GM19240 (cell line): ENCODE results near the gene CDH18.

ENCODE experiments used
- DNase-seq: peaks from one replicate; pipeline ENCODE4 v3.0.0; 2011; ENCODE audit warnings: low spot score; ENCODE audit not compliant: insufficient read length

Gene CDH18

DNA sequence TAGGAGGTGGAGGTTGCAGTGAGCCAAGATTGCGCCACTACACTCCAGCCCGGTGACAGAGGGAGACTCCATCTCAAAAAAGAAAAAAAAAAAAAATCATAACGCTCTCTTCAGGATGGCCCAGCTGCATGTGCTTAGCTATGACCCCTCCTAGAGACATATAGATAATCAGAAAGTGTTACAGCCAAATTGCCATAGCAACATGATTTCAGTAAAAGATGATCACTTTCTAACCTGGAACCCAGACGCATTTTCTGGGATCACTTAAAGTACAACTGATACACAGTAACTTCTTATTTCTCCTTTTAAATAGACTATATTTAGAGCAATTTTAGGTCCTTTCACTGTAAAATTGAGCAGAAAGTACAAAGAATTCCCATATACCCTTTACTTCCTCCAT is 372.9 kb downstream of the CDH18 start:
- DNase-seq: no peak

- DNase-seq: no peak
Measured at GRCh38 chr5:19608444-19609002, 379.5 kb downstream of the CDH18 start.

DNA sequence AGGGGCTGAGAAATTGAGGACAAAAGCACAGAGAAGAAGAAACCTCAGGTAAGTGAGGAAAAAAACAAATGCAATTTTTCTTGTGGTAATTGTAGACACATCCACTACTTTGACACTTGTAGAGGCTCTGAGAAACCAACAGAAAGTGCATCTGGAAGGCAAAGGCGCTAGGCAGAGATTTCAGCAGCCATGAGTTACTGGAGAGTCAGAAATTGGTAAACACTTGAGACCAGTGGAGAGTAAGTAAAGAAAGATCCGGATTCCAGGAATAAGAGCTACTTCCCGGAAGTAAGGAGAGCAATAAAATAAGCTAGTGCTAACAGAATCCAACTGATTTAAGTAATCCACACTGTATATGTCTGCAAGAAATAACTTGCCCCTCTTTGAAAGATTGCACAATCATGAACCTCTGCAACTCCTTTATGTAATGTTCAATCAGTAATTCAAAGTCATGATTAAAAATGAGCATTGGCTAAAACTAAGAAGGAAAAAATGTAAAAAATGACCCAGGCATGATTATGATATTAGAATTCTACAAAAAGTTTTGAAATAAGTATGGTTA is 382.1 kb downstream of the CDH18 start:
- no peak for DNase-seq

GRCh38 chr5:19584131-19584530 is 403.9 kb downstream of the CDH18 start:
- no peak for DNase-seq

DNA sequence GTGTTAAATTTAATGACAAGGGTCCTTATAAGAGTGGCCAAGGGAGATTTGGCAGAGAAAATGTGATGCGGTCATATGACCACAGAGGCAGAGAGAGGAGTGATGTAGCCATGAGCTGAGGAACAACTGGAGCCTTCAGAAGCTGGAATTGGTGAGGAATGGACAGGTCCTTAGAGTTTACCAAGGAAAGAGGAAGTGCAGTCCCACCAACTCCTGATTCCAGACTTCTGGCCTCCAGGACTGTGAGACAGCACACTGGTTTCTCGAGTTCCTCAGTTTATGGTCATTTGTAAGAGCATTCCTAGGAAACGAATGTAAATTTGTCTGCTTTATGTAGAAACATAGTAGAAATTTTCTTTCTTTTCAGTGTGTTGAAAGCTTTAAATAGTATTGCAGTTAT is 410.1 kb downstream of the CDH18 start:
- DNase-seq: no peak

DNA sequence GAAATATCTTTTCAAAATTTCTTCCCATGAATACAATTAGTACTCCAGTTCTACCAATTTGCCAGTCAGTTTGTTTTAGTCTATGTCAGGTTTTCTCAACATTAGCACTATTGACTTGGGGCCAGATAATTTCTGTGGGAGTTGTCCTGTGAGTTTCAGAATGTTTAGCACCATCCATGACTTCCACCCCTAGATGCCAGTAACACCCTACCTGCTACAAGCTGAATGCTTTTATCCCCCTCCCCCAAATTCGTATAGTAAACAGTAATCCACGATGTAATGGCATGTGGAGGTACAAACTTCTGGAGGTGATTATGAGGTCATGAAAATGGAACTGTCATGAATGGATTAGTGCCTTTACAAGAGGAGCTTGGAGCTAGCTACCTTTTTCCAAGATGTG is 420.0 kb downstream of the CDH18 start:
- DNase-seq: no peak

- DNase-seq: no peak
Measured at GRCh38 chr5:19565466-19565865, 422.5 kb downstream of the CDH18 start.

- no peak for DNase-seq
Measured at GRCh38 chr5:19564036-19564435, 424.0 kb downstream of the CDH18 start.

DNA sequence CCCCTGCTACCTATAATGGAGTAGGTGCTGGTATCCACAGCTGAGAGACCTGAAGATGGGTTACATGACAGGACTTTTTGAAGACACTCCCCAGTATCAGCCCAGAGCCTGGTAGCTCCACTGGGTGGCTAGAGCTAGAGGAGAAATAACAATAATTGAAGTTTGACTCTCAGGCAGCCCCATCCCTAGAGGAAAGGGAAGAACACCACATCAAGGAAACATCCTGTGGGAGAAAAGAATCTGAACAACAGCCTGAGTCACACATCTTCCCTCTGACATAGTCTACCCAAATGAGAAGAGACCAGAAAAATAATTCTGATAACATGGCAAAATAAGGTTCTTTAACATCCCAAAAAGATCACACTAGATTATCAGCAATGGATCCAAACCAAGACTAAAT is 432.1 kb downstream of the CDH18 start:
- DNase-seq: no peak

- no peak for DNase-seq
Measured at GRCh38 chr5:19555436-19555835, 432.6 kb downstream of the CDH18 start.

GRCh38 chr5:19554524-19554923 is 433.5 kb downstream of the CDH18 start:
- DNase-seq: no peak

DNA sequence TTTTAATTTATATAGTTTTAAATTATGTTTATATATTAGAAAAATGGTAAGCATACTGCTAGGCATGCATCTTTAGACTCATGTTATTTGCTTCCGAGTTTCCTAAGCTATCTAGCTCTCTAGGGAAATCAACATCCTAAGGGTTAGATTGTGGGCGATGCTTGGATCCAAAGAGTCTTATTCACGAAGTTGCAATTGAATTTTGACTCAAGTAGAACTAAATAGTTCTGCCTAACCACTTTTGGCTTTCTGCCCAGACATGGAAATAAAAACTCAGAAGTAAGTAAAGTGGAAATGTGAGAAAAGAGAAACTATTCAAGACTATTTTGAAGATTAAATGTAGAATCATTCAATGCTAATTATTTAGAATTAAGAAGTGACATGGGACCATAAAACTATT is 440.4 kb downstream of the CDH18 start:
- no peak for DNase-seq

DNA sequence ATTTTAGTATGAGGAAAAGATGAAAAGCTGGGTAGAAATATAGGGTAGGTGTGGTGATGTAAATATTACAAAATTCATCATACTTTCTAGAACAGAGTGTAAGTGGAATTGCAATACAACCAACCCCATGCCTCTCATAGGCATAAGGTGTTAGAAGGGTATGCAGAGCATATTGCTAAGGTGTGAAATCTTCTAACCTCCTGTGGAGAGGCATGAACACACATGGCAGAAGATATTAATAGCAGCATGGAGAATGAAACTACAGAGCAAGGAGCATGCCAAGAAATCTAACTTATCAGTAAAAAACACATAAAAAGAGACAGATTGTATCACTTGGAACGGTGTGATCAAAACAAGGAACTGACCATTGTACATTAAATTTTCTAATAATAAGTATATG is 441.5 kb downstream of the CDH18 start:
- no peak for DNase-seq

- no peak for DNase-seq
Measured at GRCh38 chr5:19538607-19539006, 449.4 kb downstream of the CDH18 start.

DNA sequence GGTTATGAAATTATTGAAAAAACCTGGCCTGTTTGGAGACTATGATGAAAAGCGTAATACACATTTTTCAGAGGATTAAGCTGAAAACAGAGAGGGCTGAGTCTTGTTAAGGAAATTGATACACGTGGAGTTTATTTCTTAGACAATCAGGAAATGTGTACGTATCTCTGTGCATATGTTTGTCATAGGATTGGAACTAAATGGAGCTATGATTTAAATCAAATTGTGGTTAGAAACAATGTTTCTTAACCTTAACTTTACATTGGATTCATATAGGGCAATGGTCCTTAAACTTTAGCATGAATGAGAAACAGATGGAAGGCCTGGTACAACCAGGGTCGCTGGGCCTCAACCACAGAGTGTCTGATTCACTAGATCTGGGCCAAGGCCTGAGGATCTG is 451.6 kb downstream of the CDH18 start:
- DNase-seq: no peak

DNA sequence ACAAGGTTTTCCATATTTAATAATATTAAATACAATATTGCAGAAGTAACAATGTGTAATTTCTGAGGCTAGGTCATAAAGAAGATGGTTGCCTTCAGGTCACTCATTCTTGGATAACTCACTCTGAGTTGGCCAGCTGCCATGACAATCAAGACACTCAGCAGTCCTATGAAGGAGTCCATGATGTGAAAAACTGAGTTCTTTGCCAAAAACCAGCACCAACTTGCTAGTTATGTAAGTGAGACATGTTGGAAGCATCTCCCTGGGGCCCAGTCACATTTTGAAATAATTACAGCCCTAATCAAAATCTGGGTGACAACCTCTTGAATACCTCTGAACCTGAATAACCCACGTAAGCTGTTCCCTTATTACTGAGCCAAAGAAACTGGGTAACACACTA is 453.2 kb downstream of the CDH18 start:
- no peak for DNase-seq

DNA sequence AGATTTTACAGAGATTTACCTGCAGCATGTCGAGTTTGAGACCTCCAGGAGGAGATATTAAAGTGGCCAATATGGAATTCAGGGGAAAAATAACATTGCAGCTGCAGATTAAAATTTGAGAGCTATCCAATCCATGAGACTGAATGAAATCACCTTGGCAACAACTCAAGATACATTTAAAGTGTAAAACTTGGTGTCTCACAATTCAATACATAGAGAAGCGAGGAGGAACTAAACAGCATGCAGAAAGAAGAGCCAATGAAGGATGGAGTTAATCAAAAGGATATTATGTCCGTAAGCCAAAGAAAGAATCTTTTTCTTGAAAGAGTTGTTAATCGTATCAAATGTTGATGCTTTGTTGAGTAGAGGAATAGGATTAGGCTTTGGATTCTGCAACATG is 455.1 kb downstream of the CDH18 start:
- DNase-seq: no peak

DNA sequence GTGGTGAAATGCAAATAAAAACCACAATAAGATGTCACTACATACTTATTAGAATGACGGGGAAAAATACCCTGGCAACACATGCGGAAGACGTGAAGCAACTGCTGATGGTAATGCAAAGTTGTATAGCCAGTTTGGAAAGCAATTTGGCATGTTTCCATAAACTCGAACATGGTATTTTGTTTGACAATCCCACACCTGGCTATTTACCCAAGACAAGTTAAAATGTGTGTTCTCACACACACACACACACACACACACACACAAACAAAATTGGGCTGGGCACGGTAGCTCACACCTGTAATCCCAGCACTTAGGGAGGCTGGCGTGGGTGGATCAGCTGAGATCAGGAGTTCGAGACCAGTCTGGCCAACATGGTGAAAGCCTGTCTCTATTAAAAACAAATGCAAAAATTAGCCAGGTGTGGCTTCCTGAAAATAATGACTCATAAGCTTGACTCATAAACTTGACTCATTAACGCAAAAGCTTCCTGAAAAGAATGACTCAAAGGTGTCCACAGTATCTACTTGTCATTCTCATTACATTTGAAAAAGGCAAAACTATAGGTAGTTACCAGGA is 456.5 kb downstream of the CDH18 start:
- DNase-seq: no peak

GRCh38 chr5:19519448-19519847 is 468.6 kb downstream of the CDH18 start:
- DNase-seq: no peak

GRCh38 chr5:19498852-19499251 is 489.1 kb downstream of the CDH18 start:
- DNase-seq: no peak

DNA sequence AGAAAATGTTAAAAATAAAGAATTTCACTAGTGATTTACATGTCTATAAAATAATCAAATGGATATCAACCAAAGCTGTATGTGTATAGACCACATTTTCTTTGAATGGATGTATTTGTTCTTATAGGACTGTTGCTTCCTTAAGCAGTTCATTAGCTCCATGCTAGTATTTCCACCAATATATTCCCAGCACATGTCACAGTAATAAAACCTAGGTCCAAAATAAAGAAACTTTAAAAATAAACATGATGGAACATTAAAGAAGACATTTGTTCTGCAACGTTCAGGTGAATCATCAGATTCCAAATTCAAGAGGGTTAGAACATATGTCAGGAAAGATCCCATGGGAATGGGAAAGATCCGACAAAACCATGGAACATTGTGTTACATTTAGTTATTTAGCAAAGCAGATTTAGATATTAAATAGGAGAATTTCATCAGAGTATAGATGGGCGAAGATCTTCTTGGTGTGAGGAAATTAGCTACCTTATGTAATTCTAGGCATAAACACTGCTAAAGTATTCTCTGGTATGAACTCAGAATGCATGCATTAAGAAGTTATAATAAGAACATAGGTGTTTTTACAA is 490.7 kb downstream of the CDH18 start:
- DNase-seq: no peak

DNA sequence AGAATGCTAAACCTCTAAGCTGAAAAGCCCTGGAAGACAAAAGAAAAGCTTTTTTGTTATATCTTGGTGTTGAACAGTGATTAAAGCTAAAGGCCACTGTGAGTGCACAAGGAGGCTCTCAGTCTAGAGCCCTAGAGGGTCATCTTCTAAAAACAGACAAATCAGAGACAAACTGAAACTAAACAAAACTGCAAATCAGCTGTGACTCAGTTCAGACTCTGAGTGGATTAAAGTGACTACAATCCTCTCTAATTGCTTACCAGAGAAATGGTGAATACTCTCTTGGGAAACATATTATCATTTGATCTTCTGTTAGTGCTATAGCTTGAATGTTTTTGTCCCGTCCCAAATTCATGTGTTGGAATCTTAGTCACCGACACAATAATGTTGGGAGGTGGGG is 491.9 kb downstream of the CDH18 start:
- DNase-seq: no peak

- no peak for DNase-seq
Measured at GRCh38 chr5:19492861-19493260, 495.1 kb downstream of the CDH18 start.
